MV-4-11 (cell line): ENCODE measurements around the gene NUBP2.

Experiments
- DNase-seq: peaks from one replicate; lab custom pipeline; 2025; lab: John Stamatoyannopoulos, UW

NUBP2 gene

GRCh38 chr16:1828645-1829410 is 46.1 kb downstream of the NUBP2 start:
- DNase-seq, result no peak

- no peak for DNase-seq
Measured at GRCh38 chr16:1830213-1830612, 47.5 kb downstream of the NUBP2 start.

GRCh38 chr16:1831186-1832075 is 48.7 kb downstream of the NUBP2 start:
- no peak for DNase-seq

- no peak for DNase-seq
Measured at GRCh38 chr16:1832838-1833454, 50.2 kb downstream of the NUBP2 start.

- DNase-seq, result no peak
Measured at GRCh38 chr16:1834096-1834495, 51.3 kb downstream of the NUBP2 start.
